Smooth muscle cell (in vitro differentiated cells): ENCODE results near the gene MX2. TPM values are rescaled to one million over a fixed set of nuclear protein-coding genes. Genes with fewer than 3 reads are reported as not detected.

Source experiments
- DNase-seq: peaks from one replicate; lab custom pipeline; 2025; ENCODE audit not compliant: unreplicated experiment; lab: John Stamatoyannopoulos, UW
- H2AFZ ChIP-seq: fragments of 200-600 bp; sonication (generic); 2 replicates; pipeline ENCODE4 v1.6.0; 2016; ENCODE audit warnings: antibody characterized with exemption, low read depth, mild to moderate bottlenecking
- H3F3A ChIP-seq: fragments of 200-600 bp; sonication (generic); 2 replicates; pipeline ENCODE4 v1.6.0; 2017; ENCODE audit warnings: antibody characterized with exemption, low read depth
- H3K27ac ChIP-seq: fragments of 200-600 bp; sonication (generic); 2 replicates; pipeline ENCODE4 v1.5.1; 2016; ENCODE audit warnings: low read depth, mild to moderate bottlenecking
- H3K27me3 ChIP-seq: fragments of 200-600 bp; sonication (generic); 2 replicates; pipeline ENCODE4 v1.6.1; 2016; ENCODE audit warnings: low read depth, mild to moderate bottlenecking
- H3K36me3 ChIP-seq: fragments of 200-600 bp; sonication (generic); 2 replicates; pipeline ENCODE4 v1.5.1; 2016; ENCODE audit warnings: low read depth
- H3K4me1 ChIP-seq: fragments of 200-600 bp; sonication (generic); 2 replicates; pipeline ENCODE4 v1.5.1; 2016; ENCODE audit warnings: low read depth
- H3K4me2 ChIP-seq: fragments of 200-600 bp; sonication (generic); 2 replicates; pipeline ENCODE4 v1.6.0; 2016; ENCODE audit warnings: mild to moderate bottlenecking
- H3K4me3 ChIP-seq: fragments of 200-600 bp; sonication (generic); 2 replicates; pipeline ENCODE4 v1.5.1; 2016; ENCODE audit warnings: mild to moderate bottlenecking
- H3K79me2 ChIP-seq: fragments of 200-600 bp; sonication (generic); 2 replicates; pipeline ENCODE4 v1.6.0; 2016; ENCODE audit warnings: low read depth, mild to moderate bottlenecking
- H3K9ac ChIP-seq: fragments of 200-600 bp; sonication (generic); 2 replicates; pipeline ENCODE4 v1.6.0; 2016; ENCODE audit warnings: low read depth
- H3K9me3 ChIP-seq: fragments of 200-600 bp; sonication (generic); replicated peaks from 2 replicates; pipeline ENCODE4 v1.5.1; 2016; ENCODE audit warnings: low read depth
- H4K20me1 ChIP-seq: fragments of 200-600 bp; sonication (generic); 2 replicates; pipeline ENCODE4 v1.6.0; 2016; ENCODE audit warnings: low read depth
- CTCF ChIP-seq: fragments of 200-600 bp; sonication (generic); IDR thresholded peaks from 2 replicates; pipeline ENCODE4 v1.5.1; 2017; ENCODE audit warnings: borderline replicate concordance, mild to moderate bottlenecking, antibody characterized with exemption; ENCODE audit not compliant: insufficient read depth, poor library complexity, severe bottlenecking
- WGBS: methylation state at CpG from one replicate; pipeline ENCODE4 v1.1.7; 2016; ENCODE audit warnings: low lambda C conversion rate; 5-methylcytosine and 5-hydroxymethylcytosine counted together
- polyA plus RNA-seq: library from polyadenylated mRNA; unstranded; fragments of >200 nt; fragmentation: Nextera tagmentation; extraction: Ambion mirVana; gene quantifications from 2 replicates; pipeline ENCODE4 v1.2.1, GENCODE V29; 2016
- total RNA-seq: library from RNA; depleted of rRNA; stranded (reverse); fragments of >200 nt; gene quantifications from 2 replicates; pipeline ENCODE4 v1.2.3, GENCODE V29; 2014

Gene MX2
- total and polyA plus RNA-seq, 2 experiments from 2014 or later = 2.5 to 3.1 TPM

- Histone ChIP-seq H3K27ac (no peak overlapping the region), H3K4me3 (no peak overlapping the region), H3K4me1 (no peaks in the 10 kb centered on the region), H3K79me2 (no peaks in the 10 kb centered on the region), H2AFZ (no peak overlapping the region), H4K20me1 (no peaks in the 10 kb centered on the region), H3K27me3 (no peaks in the 10 kb centered on the region), H3K9ac (no peak overlapping the region), H3K36me3 (no peaks in the 10 kb centered on the region), H3K9me3 (no peaks in the 10 kb centered on the region), H3F3A (no peaks in the 10 kb centered on the region), H3K4me2 (no peak overlapping the region)
- 86% methylated on average over 7 of the region's 7 CpGs for WGBS
- no peak for TF ChIP-seq CTCF
- no peak for DNase-seq
Observed at GRCh38 chr21:41445465-41445862, 83.6 kb downstream of the MX2 start.

GRCh38 chr21:41446586-41446985 is 84.8 kb downstream of the MX2 start:
- Histone ChIP-seq H3K9ac (no peak overlapping the region), H3K36me3 (no peaks in the 10 kb centered on the region), H3K4me1 (no peaks in the 10 kb centered on the region), H3K4me3 (no peak overlapping the region), H3K27me3 (no peaks in the 10 kb centered on the region), H2AFZ (no peak overlapping the region), H4K20me1 (no peaks in the 10 kb centered on the region), H3K79me2 (no peaks in the 10 kb centered on the region), H3K9me3 (no peaks in the 10 kb centered on the region), H3F3A (no peaks in the 10 kb centered on the region), H3K4me2 (no peak overlapping the region), H3K27ac (no peak overlapping the region)
- DNase-seq = no peak
- no peak for TF ChIP-seq CTCF
- WGBS = 22% methylated on average over 4 of the region's 4 CpGs

GRCh38 chr21:41447356-41447755 is 85.5 kb downstream of the MX2 start:
- DNase-seq = no peak
- H3K9ac ChIP-seq = no peak overlapping the region
- H3K9me3 ChIP-seq = no peaks in the 10 kb centered on the region
- no peak overlapping the region for H3K4me2 ChIP-seq
- TF ChIP-seq CTCF = no peak
- no peaks in the 10 kb centered on the region for H3K4me1 ChIP-seq
- no peaks in the 10 kb centered on the region for H3K36me3 ChIP-seq
- no peak overlapping the region for H2AFZ ChIP-seq
- no peak overlapping the region for H3K27ac ChIP-seq
- H4K20me1 ChIP-seq = no peaks in the 10 kb centered on the region
- no peaks in the 10 kb centered on the region for H3K27me3 ChIP-seq
- H3K4me3 ChIP-seq = no peak overlapping the region
- H3F3A ChIP-seq = no peaks in the 10 kb centered on the region
- 96% methylated on average over 3 of the region's 3 CpGs for WGBS
- H3K79me2 ChIP-seq = no peaks in the 10 kb centered on the region

GRCh38 chr21:41449613-41450012 is 87.8 kb downstream of the MX2 start:
- 75% methylated on average over 5 of the region's 5 CpGs for WGBS
- H3K27me3 ChIP-seq = no peaks in the 10 kb centered on the region
- no peaks in the 10 kb centered on the region for H3F3A ChIP-seq
- H3K9me3 ChIP-seq = no peaks in the 10 kb centered on the region
- no peaks in the 10 kb centered on the region for H3K4me1 ChIP-seq
- DNase-seq = no peak
- H3K9ac ChIP-seq = no peak overlapping the region
- no peaks in the 10 kb centered on the region for H3K36me3 ChIP-seq
- H3K79me2 ChIP-seq = no peaks in the 10 kb centered on the region
- H4K20me1 ChIP-seq = no peaks in the 10 kb centered on the region
- no peak overlapping the region for H3K27ac ChIP-seq
- H3K4me2 ChIP-seq = no peak overlapping the region
- TF ChIP-seq CTCF = no peak
- no peak overlapping the region for H2AFZ ChIP-seq
- no peak overlapping the region for H3K4me3 ChIP-seq
